Prostate gland (tissue), 2 donors: ENCODE data around the gene UBL7.

Source experiments
- POLR2A ChIP-seq: fragments of 450-650 bp; IDR thresholded peaks from one replicate; pipeline ENCODE4 v1.6.1; 2016; ENCODE audit warnings: antibody characterized with exemption, mild to moderate bottlenecking
- POLR2AphosphoS5 ChIP-seq: sonication (generic); formaldehyde crosslinking; IDR thresholded peaks from one replicate; pipeline ENCODE4 v1.6.1; 2017; ENCODE audit warnings: antibody characterized with exemption
- TF ChIP-seq, protein P1 (sequence below), 4 experiments: fragments of 200-600 bp in 2 of 4; fragments of 450-650 bp in 2 of 4; sonication (generic) in 2 of 4; IDR thresholded peaks; 1 replicate in 3 of 4; 2 replicates in 1 of 4; pipeline ENCODE4 v1.5.1; 2016 to 2019; ENCODE audit warnings: antibody characterized with exemption in 4 of 4, mild to moderate bottlenecking in 2 of 4, moderate library complexity in 2 of 4

- TF ChIP-seq, protein P1, sequence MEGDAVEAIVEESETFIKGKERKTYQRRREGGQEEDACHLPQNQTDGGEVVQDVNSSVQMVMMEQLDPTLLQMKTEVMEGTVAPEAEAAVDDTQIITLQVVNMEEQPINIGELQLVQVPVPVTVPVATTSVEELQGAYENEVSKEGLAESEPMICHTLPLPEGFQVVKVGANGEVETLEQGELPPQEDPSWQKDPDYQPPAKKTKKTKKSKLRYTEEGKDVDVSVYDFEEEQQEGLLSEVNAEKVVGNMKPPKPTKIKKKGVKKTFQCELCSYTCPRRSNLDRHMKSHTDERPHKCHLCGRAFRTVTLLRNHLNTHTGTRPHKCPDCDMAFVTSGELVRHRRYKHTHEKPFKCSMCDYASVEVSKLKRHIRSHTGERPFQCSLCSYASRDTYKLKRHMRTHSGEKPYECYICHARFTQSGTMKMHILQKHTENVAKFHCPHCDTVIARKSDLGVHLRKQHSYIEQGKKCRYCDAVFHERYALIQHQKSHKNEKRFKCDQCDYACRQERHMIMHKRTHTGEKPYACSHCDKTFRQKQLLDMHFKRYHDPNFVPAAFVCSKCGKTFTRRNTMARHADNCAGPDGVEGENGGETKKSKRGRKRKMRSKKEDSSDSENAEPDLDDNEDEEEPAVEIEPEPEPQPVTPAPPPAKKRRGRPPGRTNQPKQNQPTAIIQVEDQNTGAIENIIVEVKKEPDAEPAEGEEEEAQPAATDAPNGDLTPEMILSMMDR (IDR thresholded peaks at IDR 0.05) = no peak
- TF ChIP-seq POLR2AphosphoS5 = no peak
- TF ChIP-seq POLR2A = no peak
Measured at GRCh38 chr15:74399100-74399499, 61.9 kb downstream of the UBL7 start.
